GM13977 (cell line): ENCODE measurements around the gene DCXR.

Source experiments
- DNase-seq: peaks from one replicate; pipeline ENCODE4 v3.0.0; 2012; ENCODE audit warnings: low spot score
- in situ Hi-C: fragments of 300-500 bp; cut with MboI; formaldehyde crosslinking; loops from one replicate; pipeline ENCODE4 v1.12.0; 2022; ENCODE audit warnings: low sequenced_read_pairs, low pct_unique_long_range_greater_than_20kb, mixed read lengths, inconsistent platforms; ENCODE audit not compliant: unreplicated experiment
- TF ChIP-seq, protein P1 (sequence below): IDR thresholded peaks from 2 replicates; pipeline ENCODE4 v1.5.1; 2012; ENCODE audit warnings: mild to moderate bottlenecking, control low read depth; ENCODE audit not compliant: insufficient read depth; ENCODE audit errors: extremely low read depth, missing control alignments

DCXR gene

DNA sequence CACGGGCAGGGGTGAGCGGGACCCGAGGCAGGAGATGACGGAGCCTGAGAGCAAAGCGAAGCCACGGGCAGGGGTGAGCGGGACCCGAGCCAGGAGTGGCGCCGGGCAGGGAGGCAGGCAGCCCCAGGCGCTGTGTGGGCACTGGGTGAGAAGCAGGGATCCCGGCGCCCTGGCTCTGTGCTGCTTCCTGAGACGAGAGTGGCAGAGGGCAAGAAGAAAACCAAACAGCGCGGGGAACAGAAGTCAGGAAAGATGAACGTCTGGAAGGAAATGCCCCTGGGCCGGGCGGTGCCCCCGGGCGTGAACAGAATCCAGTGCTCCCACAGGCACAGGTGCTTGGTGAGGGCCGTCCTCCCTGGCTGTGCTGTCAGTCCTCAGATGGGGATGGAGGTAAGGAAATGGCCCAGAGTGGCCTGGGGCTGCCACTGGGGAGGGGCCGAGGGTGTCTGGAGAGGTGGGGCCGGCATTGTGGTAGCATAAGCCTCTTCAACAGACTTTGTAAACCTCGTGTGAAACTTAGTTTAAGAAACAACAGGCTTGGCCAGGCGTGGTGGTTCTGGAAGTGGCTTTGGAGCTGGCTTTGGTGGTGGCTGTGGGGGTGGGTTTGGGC is 50.2 kb downstream of the DCXR start:
- DNase-seq: no peak
- TF ChIP-seq, protein P1, sequence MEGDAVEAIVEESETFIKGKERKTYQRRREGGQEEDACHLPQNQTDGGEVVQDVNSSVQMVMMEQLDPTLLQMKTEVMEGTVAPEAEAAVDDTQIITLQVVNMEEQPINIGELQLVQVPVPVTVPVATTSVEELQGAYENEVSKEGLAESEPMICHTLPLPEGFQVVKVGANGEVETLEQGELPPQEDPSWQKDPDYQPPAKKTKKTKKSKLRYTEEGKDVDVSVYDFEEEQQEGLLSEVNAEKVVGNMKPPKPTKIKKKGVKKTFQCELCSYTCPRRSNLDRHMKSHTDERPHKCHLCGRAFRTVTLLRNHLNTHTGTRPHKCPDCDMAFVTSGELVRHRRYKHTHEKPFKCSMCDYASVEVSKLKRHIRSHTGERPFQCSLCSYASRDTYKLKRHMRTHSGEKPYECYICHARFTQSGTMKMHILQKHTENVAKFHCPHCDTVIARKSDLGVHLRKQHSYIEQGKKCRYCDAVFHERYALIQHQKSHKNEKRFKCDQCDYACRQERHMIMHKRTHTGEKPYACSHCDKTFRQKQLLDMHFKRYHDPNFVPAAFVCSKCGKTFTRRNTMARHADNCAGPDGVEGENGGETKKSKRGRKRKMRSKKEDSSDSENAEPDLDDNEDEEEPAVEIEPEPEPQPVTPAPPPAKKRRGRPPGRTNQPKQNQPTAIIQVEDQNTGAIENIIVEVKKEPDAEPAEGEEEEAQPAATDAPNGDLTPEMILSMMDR: no peak
- in situ Hi-C loops: no loop called here

- TF ChIP-seq, protein P1: no peak
- in situ Hi-C loops: no loop called here
- DNase-seq: no peak
Observed at GRCh38 chr17:81986606-81987005, 50.9 kb downstream of the DCXR start.
